SK-MEL-5 (cell line): ENCODE measurements around the gene EIPR1. TPM values are rescaled to one million over a fixed set of nuclear protein-coding genes. Genes with fewer than 3 reads are reported as not detected.

Experiments used
- DNase-seq: peaks from one replicate; pipeline ENCODE4 v3.0.0-alpha.2; 2016; ENCODE audit warnings: low read depth, low spot score
- in situ Hi-C: cut with HindIII; loops from 2 replicates; pipeline ENCODE4 v1.10.0; 2016; ENCODE audit warnings: low sequenced_read_pairs, high pct_unique_total_duplicates, low pct_unique_long_range_greater_than_20kb
- total RNA-seq: library from RNA; depleted of rRNA; stranded (reverse); fragments of >200 nt; shearing (Covaris generic); gene quantifications from 2 replicates; pipeline ENCODE4 v1.2.3, GENCODE V29; 2014

Gene EIPR1
- total RNA-seq, 1 experiment from 2014 or later = 73.1 TPM

DNA sequence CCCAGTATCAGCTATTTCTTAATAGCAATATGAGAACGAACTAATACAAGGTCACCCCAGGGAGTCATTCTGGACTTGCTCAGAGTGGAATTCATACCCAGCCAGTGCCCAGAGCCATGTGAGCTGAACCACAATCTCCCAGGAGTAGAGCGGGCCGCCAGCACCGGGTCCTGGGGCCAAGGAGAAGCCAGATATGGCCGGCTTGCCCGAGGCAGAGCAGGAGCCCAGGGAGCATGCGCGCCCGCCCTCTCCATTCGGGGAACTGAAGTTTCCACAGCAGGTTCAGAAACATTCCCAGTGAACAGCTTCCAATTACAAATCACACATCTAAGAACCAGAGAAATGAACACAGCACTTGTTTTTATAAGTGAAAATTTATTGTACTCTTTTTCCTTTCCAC is 37.5 kb downstream of the EIPR1 start:
- in situ Hi-C loops = no loop called here

DNA sequence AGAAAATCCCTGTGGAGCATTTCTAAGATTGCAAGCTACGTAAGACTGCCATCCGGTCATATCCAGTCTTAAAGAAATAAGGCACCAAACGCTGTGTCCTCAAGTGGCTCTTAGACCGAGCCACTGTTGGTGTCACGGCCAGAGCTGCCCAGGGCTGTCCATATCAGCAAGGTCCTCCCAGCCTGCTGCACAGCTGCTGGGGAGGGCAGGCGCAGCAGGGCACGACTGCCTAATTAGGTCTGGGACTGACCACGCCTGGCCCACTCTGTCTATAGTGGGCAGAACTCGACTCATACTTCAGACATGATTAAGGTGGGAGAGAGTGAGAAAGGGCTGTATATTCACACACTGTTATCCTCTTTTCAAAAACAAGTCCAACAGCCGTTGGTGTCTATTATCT is 39.3 kb downstream of the EIPR1 start:
- DNase-seq = no peak
- in situ Hi-C loops = no loop called here

More for the DNA sequence above, 37.5 kb downstream of the EIPR1 start:
- no peak for DNase-seq

DNA sequence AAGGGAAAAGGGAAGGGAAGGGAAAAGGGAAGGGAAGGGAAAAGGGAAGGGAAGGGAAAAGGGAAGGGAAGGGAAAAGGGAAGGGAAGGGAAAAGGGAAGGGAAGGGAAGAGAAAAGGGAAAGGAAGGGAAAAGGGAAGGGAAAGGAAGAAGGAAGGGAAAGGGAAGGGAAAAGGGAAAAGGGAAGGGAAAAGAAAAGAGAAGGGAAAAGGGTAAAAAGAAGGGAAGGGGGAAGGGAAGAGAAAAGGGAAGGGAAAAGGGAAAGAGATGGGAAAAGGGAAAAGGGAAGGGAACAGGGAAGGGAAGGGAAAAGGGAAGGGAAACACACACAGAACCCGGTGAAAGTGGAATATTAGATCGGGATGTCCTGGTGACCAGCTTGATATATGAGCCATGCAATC is 40.8 kb downstream of the EIPR1 start:
- in situ Hi-C loops = no loop called here

GRCh38 chr2:3334392-3335345 is 42.9 kb downstream of the EIPR1 start:
- in situ Hi-C loops = no loop called here
- DNase-seq = no peak

More for the DNA sequence above, 40.8 kb downstream of the EIPR1 start:
- DNase-seq = no peak

- DNase-seq = no peak
- in situ Hi-C loops = no loop called here
These were observed 45.5 kb downstream of the EIPR1 start for GRCh38 chr2:3332133-3332532.

GRCh38 chr2:3329491-3329890 is 48.1 kb downstream of the EIPR1 start:
- in situ Hi-C loops = no loop called here
- no peak for DNase-seq

DNA sequence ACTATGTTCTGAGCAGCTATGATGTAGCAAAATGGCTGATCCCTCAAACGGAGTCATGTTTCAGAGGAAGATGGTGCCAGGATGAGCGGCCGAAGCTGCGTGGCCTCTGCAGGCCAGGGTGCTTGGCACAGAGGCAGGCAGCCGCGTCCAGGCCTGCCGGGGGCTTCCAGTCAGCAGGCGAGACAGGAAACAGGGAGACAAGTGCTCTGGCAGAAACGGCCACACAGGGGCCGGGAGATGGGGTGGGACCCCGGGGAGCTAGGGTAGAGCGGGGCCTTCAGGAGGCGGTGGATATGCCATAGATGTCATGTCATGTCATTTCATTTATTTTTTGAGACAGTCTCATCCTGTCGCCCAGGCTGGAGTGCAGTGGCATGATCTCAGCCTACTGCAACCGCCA is 50.7 kb downstream of the EIPR1 start:
- DNase-seq = no peak
- in situ Hi-C loops = no loop called here

DNA sequence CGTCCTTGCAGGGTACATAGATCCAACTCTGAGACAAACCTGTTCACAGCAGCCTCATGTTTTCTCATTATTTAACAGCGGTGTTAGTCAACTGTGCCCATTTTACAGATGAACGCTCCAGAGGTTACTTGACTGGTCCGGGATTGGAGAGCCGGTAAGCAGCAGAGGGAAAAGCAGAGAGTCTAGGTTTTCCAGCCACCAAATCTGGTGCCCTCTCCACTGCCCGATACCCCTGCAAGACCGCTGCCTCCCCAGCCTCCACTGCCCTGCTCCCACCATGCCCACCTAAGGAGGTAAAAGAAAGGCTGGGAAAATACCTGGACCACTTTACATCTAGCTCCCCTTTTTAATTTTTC is 51.5 kb downstream of the EIPR1 start:
- DNase-seq = no peak
- in situ Hi-C loops = no loop called here

DNA sequence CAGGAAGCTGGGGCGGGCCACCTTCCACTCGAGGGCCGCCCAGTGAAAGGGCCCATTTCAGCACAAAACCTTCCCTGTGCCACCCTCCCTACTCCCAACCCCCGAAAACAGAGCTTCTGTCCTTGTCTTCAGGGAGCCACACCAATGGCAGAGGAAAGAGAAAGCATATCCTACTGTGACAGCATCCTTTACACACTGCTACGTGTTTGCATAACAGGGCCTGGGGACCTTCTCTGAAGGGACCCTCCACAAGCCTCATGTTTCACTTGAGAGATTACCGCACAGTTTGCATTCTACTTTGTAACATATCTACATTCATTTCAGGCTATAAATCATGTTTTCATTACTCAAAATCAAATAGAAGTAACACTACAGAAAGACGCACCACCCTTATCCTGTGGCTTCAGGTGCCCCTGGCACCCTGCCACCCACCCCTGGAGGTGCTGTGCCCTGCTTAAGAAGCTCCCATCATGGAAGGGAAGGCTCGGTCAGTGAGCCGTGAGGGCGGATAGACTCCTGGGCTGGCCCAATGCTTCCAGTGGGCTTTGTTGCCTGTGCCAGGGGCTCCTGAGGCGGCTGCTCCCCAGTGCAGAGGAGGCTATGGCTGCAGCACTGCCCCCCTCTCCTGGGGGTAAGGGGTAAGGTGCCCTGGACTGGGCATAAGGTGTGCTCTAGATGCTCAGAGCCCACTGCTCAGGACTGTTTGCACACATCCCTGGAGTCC is 52.0 kb downstream of the EIPR1 start:
- DNase-seq = no peak
- in situ Hi-C loops = no loop called here

DNA sequence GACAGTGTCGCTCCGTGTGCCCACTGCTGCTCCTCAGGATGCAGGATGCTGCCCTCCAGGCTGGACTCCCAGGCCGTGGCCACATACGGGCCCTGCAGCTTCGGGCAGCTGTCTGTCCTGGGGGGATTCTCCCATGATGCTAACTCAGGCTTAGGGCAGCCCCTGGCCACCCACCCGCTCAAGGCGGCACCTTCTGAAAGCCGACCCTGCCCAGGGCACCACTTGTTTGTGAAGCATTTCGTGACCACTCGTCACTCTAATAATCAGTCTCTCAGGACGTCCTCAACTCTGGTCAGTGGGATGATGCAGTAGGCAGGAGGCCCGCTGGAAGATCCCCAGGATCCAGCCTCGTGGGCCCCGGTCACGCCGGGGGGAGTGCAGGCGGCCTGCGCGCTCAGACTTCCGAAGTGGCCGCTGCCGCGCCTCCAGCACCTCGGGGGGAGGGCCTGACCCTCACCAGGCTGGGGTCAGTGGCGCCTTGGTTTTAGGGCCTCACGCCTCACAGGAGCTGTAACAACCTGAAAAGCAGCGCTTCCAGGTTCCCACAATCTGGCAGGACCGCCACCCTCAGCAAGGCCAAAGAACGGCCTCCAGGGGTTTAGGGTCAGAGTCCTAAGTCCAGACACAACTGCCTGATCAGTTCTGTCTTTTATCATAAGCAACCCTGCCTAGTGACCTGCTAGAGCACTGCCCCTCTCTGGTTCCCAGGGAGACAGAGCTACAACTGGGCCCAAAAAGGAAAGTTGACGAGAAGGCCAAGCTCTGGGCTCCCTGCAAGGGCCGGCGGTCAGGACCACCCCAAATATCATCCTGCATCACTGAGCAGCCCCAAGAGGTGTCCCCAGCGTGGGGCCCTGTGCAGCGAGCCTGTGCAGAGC is 53.0 kb downstream of the EIPR1 start:
- in situ Hi-C loops = no loop called here
- DNase-seq = no peak

DNA sequence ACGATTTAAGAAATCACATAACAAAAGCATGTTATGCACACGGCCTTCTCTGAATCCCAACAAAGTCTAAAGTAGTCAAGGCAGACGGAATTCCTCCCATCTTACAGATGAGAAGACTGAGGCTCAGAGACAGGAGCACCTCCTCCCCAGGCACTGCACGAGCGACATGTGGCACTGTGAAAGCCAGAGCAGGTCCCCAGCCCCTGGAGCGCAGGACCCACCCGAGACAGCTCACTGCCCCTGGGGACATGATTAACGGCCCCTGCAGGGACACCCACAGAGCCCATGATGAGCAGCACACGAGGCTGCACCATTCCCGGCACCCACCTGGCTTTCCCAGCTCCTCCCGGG is 53.6 kb downstream of the EIPR1 start:
- in situ Hi-C loops = no loop called here

DNA sequence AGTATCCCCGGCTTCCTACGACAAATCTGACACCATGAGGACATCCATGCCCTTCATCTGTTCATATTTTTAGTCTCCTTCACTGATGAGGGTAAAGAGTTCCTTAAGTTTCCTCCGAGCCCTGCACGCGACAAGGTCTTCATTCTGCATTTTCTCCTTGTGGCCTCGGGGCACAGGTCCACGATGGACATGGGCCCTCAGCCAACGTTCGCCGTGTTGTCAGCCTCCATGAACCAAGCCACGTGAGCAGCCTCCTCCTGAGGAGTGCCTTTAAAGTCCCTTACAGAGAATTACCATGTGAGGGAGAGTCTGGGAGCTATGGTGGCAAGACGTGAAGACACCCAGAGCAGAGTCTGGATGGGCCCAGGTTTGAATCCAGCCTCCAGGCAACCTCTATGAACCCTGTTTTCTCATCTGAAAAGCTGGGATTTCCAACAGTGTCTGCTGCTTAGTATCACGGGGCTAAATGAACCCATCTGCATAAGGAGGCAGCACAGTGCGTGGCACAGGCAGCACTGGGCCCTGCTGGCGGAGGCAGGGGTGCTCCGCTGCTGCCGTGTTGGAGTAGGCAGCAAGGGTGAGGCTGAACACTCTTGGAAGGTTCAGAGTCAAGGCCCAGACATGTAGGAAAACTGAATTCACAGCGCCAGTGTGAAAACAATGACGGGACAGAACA is 54.1 kb downstream of the EIPR1 start:
- no peak for DNase-seq
- in situ Hi-C loops = no loop called here

More for the DNA sequence above, 53.6 kb downstream of the EIPR1 start:
- DNase-seq = no peak

- no peak for DNase-seq
- in situ Hi-C loops = no loop called here
These were observed 55.2 kb downstream of the EIPR1 start for GRCh38 chr2:3322311-3322970.

DNA sequence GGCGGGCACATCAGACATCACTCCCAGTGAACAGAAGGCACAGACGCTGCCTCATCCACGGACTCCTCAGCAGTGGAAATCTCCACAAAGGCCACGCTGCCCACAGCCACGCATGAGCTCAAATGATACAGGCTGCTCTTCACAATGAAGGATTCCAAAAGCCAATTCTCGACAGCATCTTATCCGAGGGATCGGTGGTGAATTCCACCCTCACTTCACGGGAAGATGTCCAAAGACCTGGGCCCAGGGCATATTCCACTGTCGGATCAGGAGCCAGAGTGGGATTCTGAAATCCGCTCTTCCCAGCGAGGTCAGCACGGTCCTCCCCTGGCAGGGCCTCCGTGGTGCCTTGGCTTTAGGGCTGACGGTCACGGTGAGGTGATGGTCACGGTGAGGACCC is 55.8 kb downstream of the EIPR1 start:
- DNase-seq = no peak
- in situ Hi-C loops = no loop called here

- in situ Hi-C loops = no loop called here
- no peak for DNase-seq
These were observed 56.6 kb downstream of the EIPR1 start for GRCh38 chr2:3320910-3321605.

- in situ Hi-C loops = no loop called here
- no peak for DNase-seq
These were observed 57.7 kb downstream of the EIPR1 start for GRCh38 chr2:3319745-3320566.
